ENCODE data around the gene DGKA. TPM values are rescaled to one million over a fixed set of nuclear protein-coding genes. Genes with fewer than 3 reads are reported as not detected.
"Not testable (repeated sequence)": the region's sequence is repeated elsewhere in the genome, so short reads cannot be mapped to it uniquely, and the experiment has no call there.

Gene DGKA
- total RNA-seq, 2 experiments from 2014 or later, result 301 to 312 TPM

DNA sequence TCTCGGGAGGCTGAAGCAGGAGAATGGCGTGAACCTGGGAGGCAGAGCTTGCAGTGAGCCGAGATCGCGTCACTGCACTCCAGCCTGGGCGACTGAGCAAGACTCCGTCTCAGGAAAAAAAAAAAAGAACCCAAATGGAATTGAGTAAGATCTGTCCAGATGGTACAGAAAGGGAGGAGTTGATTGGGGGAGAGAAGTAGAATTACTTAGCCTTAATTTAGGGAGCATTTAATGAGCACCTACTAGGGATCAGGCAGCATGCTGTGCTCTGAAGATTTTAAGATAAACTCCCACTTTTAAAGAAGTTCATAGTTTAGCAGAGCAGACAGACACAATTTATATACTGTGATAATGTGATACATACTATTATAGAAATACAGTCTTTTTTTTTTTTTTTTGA, 47.4 kb downstream of the DGKA start:
- Mint-ChIP-seq H3K36me3 (peaks cover 17% of the 10 kb centered on the region), H3K27me3 (no peaks in the 10 kb centered on the region), H3K9me3 (ENCODE audit: low read depth) (no peaks in the 10 kb centered on the region), H3K27ac (no peak overlapping the region), H3K4me1 (peaks cover 12% of the 10 kb centered on the region), H3K4me3 (no peak overlapping the region)
- DNase-seq (no peak), ATAC-seq (no peak)
- CTCF ChIA-PET, result interaction anchor here (1.8 kb wide), 1 partner anchor 53 kb away, joined by 4 read pairs; no protein-coding TSS in a partner anchor

DNA sequence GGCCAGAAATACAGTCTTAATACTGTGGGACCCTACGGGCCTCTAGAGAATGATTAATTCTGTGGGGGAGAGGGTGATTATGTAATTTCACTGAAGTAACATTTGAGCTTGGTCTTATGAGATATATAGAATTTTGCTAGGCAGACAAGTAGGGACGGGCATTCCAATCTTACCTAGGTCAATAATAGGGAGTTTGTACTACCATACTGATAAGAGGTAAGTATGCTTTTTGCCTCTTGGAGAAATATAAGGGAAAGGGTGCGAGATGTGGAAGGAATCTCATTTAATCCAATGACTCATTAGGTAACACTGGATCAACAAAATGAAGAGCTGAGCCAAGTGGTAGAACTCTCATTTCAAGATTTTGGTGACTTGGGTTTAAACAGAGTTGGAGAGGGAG, 48.1 kb downstream of the DGKA start:
- ATAC-seq, result no peak
- Mint-ChIP-seq H3K4me3 (no peak overlapping the region), H3K36me3 (peaks cover 17% of the 10 kb centered on the region), H3K27ac (no peak overlapping the region), H3K27me3 (no peaks in the 10 kb centered on the region), H3K4me1 (peaks cover 12% of the 10 kb centered on the region), H3K9me3 (ENCODE audit: low read depth) (no peaks in the 10 kb centered on the region)
- DNase-seq, result no peak
- CTCF ChIA-PET, result no interaction called here

GRCh38 chr12:55981882-55982281, 50.9 kb downstream of the DGKA start:
- not testable (repeated sequence) for ATAC-seq; H3K9me3 Mint-ChIP-seq (ENCODE audit: low read depth); H3K4me1 Mint-ChIP-seq; H3K4me3 Mint-ChIP-seq; H3K27me3 Mint-ChIP-seq; H3K27ac Mint-ChIP-seq; DNase-seq
- H3K36me3 Mint-ChIP-seq, result peaks cover 15% of the 10 kb centered on the region
- CTCF ChIA-PET, result interaction anchor here (0.8 to 4.7 kb wide), 4 partner anchors 10 to 48 kb away, joined by 3 to 25 read pairs (median 5); partner anchors contain the start of gene SUOX

- CTCF ChIA-PET, result interaction anchor here (0.8 to 4.7 kb wide), 5 partner anchors 9 to 48 kb away, joined by 3 to 25 read pairs (median 4); partner anchors contain the start of gene SUOX
- H3K36me3 Mint-ChIP-seq, result peaks cover 15% of the 10 kb centered on the region
- no peaks in the 10 kb centered on the region for H3K9me3 Mint-ChIP-seq (ENCODE audit: low read depth)
- H3K4me3 Mint-ChIP-seq, result no peak overlapping the region
- ATAC-seq (no peak), DNase-seq (no peak)
- no peaks in the 10 kb centered on the region for H3K27me3 Mint-ChIP-seq
- no peak overlapping the region for H3K27ac Mint-ChIP-seq
- H3K4me1 Mint-ChIP-seq, result peaks cover 7% of the 10 kb centered on the region
Measured at GRCh38 chr12:55982319-55982936, 51.5 kb downstream of the DGKA start.

DNA sequence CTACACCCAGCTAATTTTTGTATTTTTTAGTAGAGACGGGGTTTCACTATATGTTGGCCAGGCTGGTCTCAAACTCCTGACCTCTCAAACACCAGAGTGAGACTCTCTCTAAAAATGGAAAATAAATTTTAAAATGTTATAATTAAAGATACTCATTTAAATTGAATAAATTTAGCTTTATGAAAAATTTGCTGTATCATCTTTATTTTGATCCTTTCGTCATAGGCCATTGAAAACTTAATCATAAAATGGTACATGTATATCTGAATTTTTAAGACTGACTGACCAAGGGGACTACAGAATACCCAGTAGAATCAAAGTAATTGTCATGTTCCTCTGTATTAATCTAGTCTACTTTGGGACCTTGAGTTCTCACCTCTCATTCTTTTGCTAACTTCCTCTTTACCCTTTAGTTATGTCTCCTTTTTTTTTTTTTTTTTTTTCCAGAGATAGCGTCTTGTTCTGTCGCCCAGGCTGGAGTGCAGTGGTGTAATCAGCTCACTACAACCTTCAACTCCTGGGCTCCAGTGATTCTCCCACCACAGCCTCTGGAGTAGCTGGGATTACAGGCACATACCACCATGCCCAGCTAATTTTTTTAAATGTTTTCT, 52.4 kb downstream of the DGKA start:
- peaks cover 7% of the 10 kb centered on the region for H3K4me1 Mint-ChIP-seq
- H3K9me3 Mint-ChIP-seq (ENCODE audit: low read depth), result no peaks in the 10 kb centered on the region
- DNase-seq (no peak), ATAC-seq (no peak)
- no peaks in the 10 kb centered on the region for H3K27me3 Mint-ChIP-seq
- CTCF ChIA-PET, result interaction anchor here (1.3 to 4.7 kb wide), 3 partner anchors 9 to 35 kb away, joined by 4 to 25 read pairs (median 7); partner anchors contain the start of gene SUOX
- no peak overlapping the region for H3K27ac Mint-ChIP-seq
- H3K4me3 Mint-ChIP-seq, result no peak overlapping the region
- peaks cover 12% of the 10 kb centered on the region for H3K36me3 Mint-ChIP-seq

- Mint-ChIP-seq H3K27me3 (no peaks in the 10 kb centered on the region), H3K36me3 (peaks cover 16% of the 10 kb centered on the region), H3K4me1 (peaks cover 4% of the 10 kb centered on the region), H3K27ac (no peak overlapping the region), H3K9me3 (ENCODE audit: low read depth) (no peaks in the 10 kb centered on the region), H3K4me3 (no peak overlapping the region)
- ATAC-seq (no peak), DNase-seq (no peak)
- CTCF ChIA-PET, result interaction anchor here (4.7 kb wide), 1 partner anchor 11 kb away, joined by 25 read pairs; the partner anchor contains the start of gene SUOX
Measured at GRCh38 chr12:55984861-55985260, 53.9 kb downstream of the DGKA start.

- no peak for ATAC-seq
- H3K27me3 Mint-ChIP-seq, result no peaks in the 10 kb centered on the region
- CTCF ChIA-PET, result interaction anchor here (4.7 kb wide), 1 partner anchor 11 kb away, joined by 25 read pairs; the partner anchor contains the start of gene SUOX
- H3K4me3 Mint-ChIP-seq, result no peak overlapping the region
- DNase-seq, result no peak
- no peaks in the 10 kb centered on the region for H3K9me3 Mint-ChIP-seq (ENCODE audit: low read depth)
- peaks cover 20% of the 10 kb centered on the region for H3K36me3 Mint-ChIP-seq
- H3K4me1 Mint-ChIP-seq, result peaks cover 4% of the 10 kb centered on the region
- no peak overlapping the region for H3K27ac Mint-ChIP-seq
Measured at GRCh38 chr12:55985341-55985740, 54.4 kb downstream of the DGKA start.

- H3K36me3 Mint-ChIP-seq, result peaks cover 23% of the 10 kb centered on the region
- CTCF ChIA-PET, result interaction anchor here (4.7 kb wide), 1 partner anchor 10 kb away, joined by 25 read pairs; the partner anchor contains the start of gene SUOX
- not testable (repeated sequence) for H3K9me3 Mint-ChIP-seq (ENCODE audit: low read depth); H3K27ac Mint-ChIP-seq; DNase-seq; H3K27me3 Mint-ChIP-seq; H3K4me3 Mint-ChIP-seq; H3K4me1 Mint-ChIP-seq; ATAC-seq
Measured at GRCh38 chr12:55985976-55986375, 55.0 kb downstream of the DGKA start.

GRCh38 chr12:55991110-55991509, 60.1 kb downstream of the DGKA start:
- no peaks in the 10 kb centered on the region for H3K27me3 Mint-ChIP-seq
- peaks cover 12% of the 10 kb centered on the region for H3K4me1 Mint-ChIP-seq
- H3K27ac Mint-ChIP-seq, result no peak overlapping the region
- H3K4me3 Mint-ChIP-seq, result no peak overlapping the region
- H3K36me3 Mint-ChIP-seq, result peaks cover 35% of the 10 kb centered on the region
- no peaks in the 10 kb centered on the region for H3K9me3 Mint-ChIP-seq (ENCODE audit: low read depth)
- DNase-seq (no peak), ATAC-seq (no peak)
- CTCF ChIA-PET, result interaction anchor here (1.2 to 8.2 kb wide), 4 partner anchors 9 to 253 kb away, joined by 3 to 92 read pairs (median 6); partner anchors contain the start of gene RAB5B

- H3K4me3 Mint-ChIP-seq, result no peak overlapping the region
- H3K27ac Mint-ChIP-seq, result no peak overlapping the region
- no peaks in the 10 kb centered on the region for H3K9me3 Mint-ChIP-seq (ENCODE audit: low read depth)
- peaks cover 35% of the 10 kb centered on the region for H3K36me3 Mint-ChIP-seq
- CTCF ChIA-PET, result interaction anchor here (0.8 to 8.2 kb wide), 3 partner anchors 19 to 47 kb away, joined by 4 to 92 read pairs (median 25); partner anchors contain the start of gene RAB5B
- ATAC-seq, result no peak
- no peaks in the 10 kb centered on the region for H3K27me3 Mint-ChIP-seq
- H3K4me1 Mint-ChIP-seq, result peaks cover 28% of the 10 kb centered on the region
- DNase-seq, result no peak
Measured at GRCh38 chr12:55993230-55993853, 62.4 kb downstream of the DGKA start.

DNA sequence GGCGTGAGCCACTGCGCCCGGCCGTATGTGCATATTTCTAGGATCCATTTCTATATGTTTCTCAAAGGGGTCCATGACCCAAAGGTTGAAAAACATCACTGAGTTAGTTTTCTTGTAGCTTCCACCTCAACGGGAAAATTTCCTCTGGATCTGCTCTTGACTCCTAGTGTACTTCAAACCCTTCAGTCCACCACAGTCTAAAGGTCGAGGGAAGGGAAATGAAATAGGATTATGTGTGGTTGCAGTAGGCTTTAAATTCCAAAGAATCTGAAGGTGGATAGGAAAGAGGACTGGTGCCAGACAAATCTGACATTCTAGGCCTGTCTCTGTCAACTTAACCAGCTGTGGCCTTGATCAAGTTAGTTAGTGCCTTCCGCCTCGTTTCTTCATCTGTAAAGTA, 64.4 kb downstream of the DGKA start:
- no peaks in the 10 kb centered on the region for H3K27me3 Mint-ChIP-seq
- no peak overlapping the region for H3K4me3 Mint-ChIP-seq
- no peaks in the 10 kb centered on the region for H3K9me3 Mint-ChIP-seq (ENCODE audit: low read depth)

GRCh38 chr12:55996201-55996714, 65.3 kb downstream of the DGKA start:
- peak overlapping the region; percentile 48 for H3K27ac Mint-ChIP-seq
- peaks cover 14% of the 10 kb centered on the region for H3K36me3 Mint-ChIP-seq
- H3K4me1 Mint-ChIP-seq, result peaks cover 37% of the 10 kb centered on the region
- CTCF ChIA-PET, result interaction anchor here (0.5 to 8.2 kb wide), 41 partner anchors 10 to 525 kb away, joined by 3 to 92 read pairs (median 5); partner anchors contain the start of genes ERBB3, IKZF4, PA2G4 and RAB5B
- peak overlapping the region; percentile 68 for H3K4me3 Mint-ChIP-seq
- H3K27me3 Mint-ChIP-seq, result no peaks in the 10 kb centered on the region
- DNase-seq (peak; percentile 76), ATAC-seq (peak; percentile 67)
- no peaks in the 10 kb centered on the region for H3K9me3 Mint-ChIP-seq (ENCODE audit: low read depth)

More for the DNA sequence above, 64.4 kb downstream of the DGKA start:
- Mint-ChIP-seq H3K4me1 (peaks cover 37% of the 10 kb centered on the region), H3K27ac (no peak overlapping the region), H3K36me3 (peaks cover 23% of the 10 kb centered on the region)
- no peak for DNase-seq
- CTCF ChIA-PET, result interaction anchor here (0.9 to 8.2 kb wide), 29 partner anchors 11 to 257 kb away, joined by 3 to 92 read pairs (median 7); partner anchors contain the start of genes ERBB3, IKZF4, PA2G4 and RAB5B
- no peak for ATAC-seq

Data from activated CD8-positive, alpha-beta memory T cell treated with anti-CD3 and anti-CD28 coated beads, Interleukin-2, amount 10 ng/mL, durations not matched to agents 7 days and 5 days (primary cell).